ENCODE measurements around the gene FOXF2. TPM values are rescaled to one million over a fixed set of nuclear protein-coding genes. Genes with fewer than 3 reads are reported as not detected.

Gene FOXF2
- total RNA-seq, 3 donors from 2014 or later = 0.08 TPM; not detected in 2

- H3K9me3 Mint-ChIP-seq = no peaks in the 10 kb centered on the region
- ATAC-seq = no peak
- no peak overlapping the region for H3K4me3 Mint-ChIP-seq
- H3K27me3 Mint-ChIP-seq (ENCODE audit: low read depth) = peaks cover 76% of the 10 kb centered on the region
- DNase-seq = no peak
- H3K4me1 Mint-ChIP-seq (ENCODE audit: low read depth) = peaks cover 19% of the 10 kb centered on the region
- H3K36me3 Mint-ChIP-seq (ENCODE audit: insufficient read depth) = no peaks in the 10 kb centered on the region
These were observed 3.7 kb downstream of the FOXF2 start for GRCh38 chr6:1392813-1393640.

DNA sequence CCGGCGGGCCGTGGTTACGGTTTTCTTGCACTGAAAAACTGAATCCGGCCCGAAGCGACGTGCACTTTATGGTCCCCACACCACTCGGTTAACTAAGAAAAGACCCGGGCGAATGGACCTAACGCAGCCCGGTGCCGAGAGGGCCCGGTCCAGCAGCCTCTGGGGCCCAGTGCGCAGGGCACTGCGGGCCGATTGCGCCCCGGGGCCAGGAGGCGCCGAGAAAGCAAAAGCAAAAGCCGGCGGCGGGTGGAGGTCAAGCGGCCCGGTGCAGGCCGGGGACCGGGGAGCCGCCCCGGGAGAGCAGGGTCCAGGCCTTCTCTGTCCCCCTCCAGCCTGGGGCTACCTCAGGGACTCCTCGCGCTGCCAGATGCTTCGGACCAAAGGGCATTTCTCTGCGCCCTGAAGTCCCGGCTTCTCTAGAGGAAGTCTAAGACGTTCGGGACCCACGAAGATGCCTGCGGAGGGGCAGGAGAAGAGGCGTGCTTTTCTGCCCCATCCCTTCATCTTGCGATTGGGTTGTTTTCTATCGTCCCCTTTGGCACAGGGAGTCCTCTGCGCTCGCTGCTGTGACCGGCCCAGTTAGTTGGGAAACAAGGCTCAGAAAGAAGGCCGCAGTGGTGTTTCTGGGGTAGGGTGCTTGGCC lies 4.4 kb downstream of the FOXF2 start:
- ATAC-seq (no peak), DNase-seq (no peak)
- Mint-ChIP-seq H3K36me3 (ENCODE audit: insufficient read depth) (no peaks in the 10 kb centered on the region), H3K4me3 (no peak overlapping the region), H3K4me1 (ENCODE audit: low read depth) (peaks cover 11% of the 10 kb centered on the region), H3K9me3 (no peaks in the 10 kb centered on the region), H3K27me3 (ENCODE audit: low read depth) (peaks cover 73% of the 10 kb centered on the region)

GRCh38 chr6:1394514-1395463 lies 5.4 kb downstream of the FOXF2 start:
- Mint-ChIP-seq H3K27me3 (ENCODE audit: low read depth) (peaks cover 78% of the 10 kb centered on the region), H3K9me3 (no peaks in the 10 kb centered on the region), H3K4me1 (ENCODE audit: low read depth) (peaks cover 9% of the 10 kb centered on the region), H3K4me3 (no peak overlapping the region), H3K36me3 (ENCODE audit: insufficient read depth) (no peaks in the 10 kb centered on the region)
- DNase-seq (no peak), ATAC-seq (no peak)

GRCh38 chr6:1395506-1395905 lies 6.1 kb downstream of the FOXF2 start:
- peaks cover 6% of the 10 kb centered on the region for H3K4me1 Mint-ChIP-seq (ENCODE audit: low read depth)
- DNase-seq (no peak), ATAC-seq (no peak)
- H3K36me3 Mint-ChIP-seq (ENCODE audit: insufficient read depth) = no peaks in the 10 kb centered on the region
- H3K27me3 Mint-ChIP-seq (ENCODE audit: low read depth) = peaks cover 81% of the 10 kb centered on the region
- H3K9me3 Mint-ChIP-seq = no peaks in the 10 kb centered on the region
- no peak overlapping the region for H3K4me3 Mint-ChIP-seq

- ATAC-seq (no peak), DNase-seq (no peak)
- Mint-ChIP-seq H3K4me3 (no peak overlapping the region), H3K9me3 (no peaks in the 10 kb centered on the region), H3K36me3 (ENCODE audit: insufficient read depth) (no peaks in the 10 kb centered on the region), H3K4me1 (ENCODE audit: low read depth) (peaks cover 6% of the 10 kb centered on the region), H3K27me3 (ENCODE audit: low read depth) (peaks cover 80% of the 10 kb centered on the region)
These were observed 6.8 kb downstream of the FOXF2 start for GRCh38 chr6:1395941-1396908.

DNA sequence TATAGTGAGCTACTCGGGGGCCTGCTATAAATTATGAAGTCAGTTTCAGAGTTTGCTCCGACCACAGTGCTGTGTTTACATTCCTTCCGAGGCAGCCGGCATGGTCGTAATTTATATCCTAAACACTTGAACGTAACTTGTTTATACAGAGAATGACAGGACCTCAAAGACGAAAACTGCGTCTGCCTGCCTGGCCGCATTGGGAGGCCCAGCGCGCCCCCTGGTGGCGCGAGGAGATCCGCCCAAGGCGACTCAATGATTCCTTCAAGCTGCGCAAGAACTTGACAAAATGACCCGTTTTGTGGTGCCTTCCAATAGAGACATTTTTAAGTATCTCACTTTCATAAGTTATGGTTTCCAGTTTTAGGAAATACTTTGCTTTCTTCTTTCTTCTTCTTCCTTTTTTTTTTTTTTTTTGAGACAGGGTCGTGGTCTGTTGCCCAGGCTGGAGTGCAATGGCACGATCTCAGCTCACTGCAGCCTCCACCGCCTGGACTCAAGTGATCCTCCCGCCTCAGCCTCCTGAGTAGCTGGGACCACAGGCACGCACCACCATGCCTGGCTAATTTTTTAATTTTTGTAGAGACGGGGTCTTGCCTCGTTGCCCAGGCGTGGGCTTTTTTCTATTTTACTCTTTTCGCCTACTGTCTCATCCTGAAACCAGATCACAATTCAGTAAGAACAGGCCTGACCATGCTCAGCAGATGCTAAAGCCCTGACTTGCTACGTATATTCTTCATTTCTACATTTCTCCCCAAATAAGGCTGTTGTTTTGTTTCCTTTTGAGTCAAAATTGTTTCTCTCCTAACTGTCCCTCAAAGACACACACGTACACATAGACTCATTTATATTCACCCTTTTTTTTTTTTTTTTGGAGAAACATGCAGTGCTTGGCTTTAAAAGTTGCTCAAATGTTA lies 7.8 kb downstream of the FOXF2 start:
- peaks cover 71% of the 10 kb centered on the region for H3K27me3 Mint-ChIP-seq (ENCODE audit: low read depth)
- DNase-seq (peak; percentile 64), ATAC-seq (peak; percentile 67 to 74)
- H3K9me3 Mint-ChIP-seq = no peaks in the 10 kb centered on the region
- H3K4me1 Mint-ChIP-seq (ENCODE audit: low read depth) = peaks cover 4% of the 10 kb centered on the region
- H3K36me3 Mint-ChIP-seq (ENCODE audit: insufficient read depth) = no peaks in the 10 kb centered on the region
- no peak overlapping the region for H3K4me3 Mint-ChIP-seq

- Mint-ChIP-seq H3K4me3 (no peak overlapping the region), H3K27me3 (ENCODE audit: low read depth) (peaks cover 59% of the 10 kb centered on the region), H3K36me3 (ENCODE audit: insufficient read depth) (no peaks in the 10 kb centered on the region), H3K9me3 (no peaks in the 10 kb centered on the region), H3K4me1 (ENCODE audit: low read depth) (peaks cover 4% of the 10 kb centered on the region)
- no peak for ATAC-seq
- DNase-seq = no peak
These were observed 9.9 kb downstream of the FOXF2 start for GRCh38 chr6:1399085-1399780.

GRCh38 chr6:1400126-1400850 lies 10.9 kb downstream of the FOXF2 start:
- Mint-ChIP-seq H3K4me3 (no peak overlapping the region), H3K36me3 (ENCODE audit: insufficient read depth) (no peaks in the 10 kb centered on the region), H3K27me3 (ENCODE audit: low read depth) (peaks cover 48% of the 10 kb centered on the region), H3K9me3 (no peaks in the 10 kb centered on the region), H3K4me1 (ENCODE audit: low read depth) (peaks cover 3% of the 10 kb centered on the region)
- ATAC-seq (no peak), DNase-seq (no peak)

DNA sequence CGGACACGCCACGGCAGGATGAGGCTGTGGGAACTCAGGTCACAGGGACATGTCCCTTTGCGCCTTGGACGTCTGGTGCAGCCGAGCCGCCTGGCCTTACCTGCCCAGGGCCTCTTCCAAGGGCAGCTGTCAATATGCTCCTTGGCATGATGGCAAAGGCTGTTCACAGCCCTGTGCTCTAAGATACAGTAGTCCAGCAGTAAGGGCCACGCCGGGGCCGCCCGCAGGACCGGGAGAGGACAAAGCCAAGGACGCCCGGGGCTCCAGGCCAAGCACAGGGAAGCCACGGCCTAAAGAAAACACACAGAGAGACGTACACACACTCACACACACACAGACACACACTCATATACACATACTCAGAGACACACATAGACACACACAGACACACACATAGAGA lies 13.0 kb downstream of the FOXF2 start:
- H3K27me3 Mint-ChIP-seq (ENCODE audit: low read depth) = peaks cover 28% of the 10 kb centered on the region
- no peaks in the 10 kb centered on the region for H3K4me1 Mint-ChIP-seq (ENCODE audit: low read depth)
- no peak overlapping the region for H3K4me3 Mint-ChIP-seq
- H3K36me3 Mint-ChIP-seq (ENCODE audit: insufficient read depth) = no peaks in the 10 kb centered on the region
- no peaks in the 10 kb centered on the region for H3K9me3 Mint-ChIP-seq
- no peak for ATAC-seq
- no peak for DNase-seq

DNA sequence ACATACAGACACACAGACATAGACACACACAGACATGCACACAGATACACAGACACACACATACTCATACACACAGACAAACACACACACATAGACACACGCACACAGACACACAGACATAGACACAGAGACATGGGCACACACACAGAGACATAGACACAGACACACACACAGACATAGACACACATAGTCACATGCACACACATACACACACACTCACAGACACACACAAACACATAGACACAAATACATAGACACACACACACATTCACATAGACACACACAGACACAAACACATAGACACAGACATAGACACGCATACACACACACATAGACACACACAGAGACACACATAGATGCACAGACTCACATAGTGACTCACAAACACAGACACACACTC lies 13.5 kb downstream of the FOXF2 start:
- ATAC-seq = no peak
- peaks cover 25% of the 10 kb centered on the region for H3K27me3 Mint-ChIP-seq (ENCODE audit: low read depth)
- no peaks in the 10 kb centered on the region for H3K4me1 Mint-ChIP-seq (ENCODE audit: low read depth)
- H3K4me3 Mint-ChIP-seq = no peak overlapping the region
- DNase-seq = no peak
- no peaks in the 10 kb centered on the region for H3K9me3 Mint-ChIP-seq
- H3K36me3 Mint-ChIP-seq (ENCODE audit: insufficient read depth) = no peaks in the 10 kb centered on the region

DNA sequence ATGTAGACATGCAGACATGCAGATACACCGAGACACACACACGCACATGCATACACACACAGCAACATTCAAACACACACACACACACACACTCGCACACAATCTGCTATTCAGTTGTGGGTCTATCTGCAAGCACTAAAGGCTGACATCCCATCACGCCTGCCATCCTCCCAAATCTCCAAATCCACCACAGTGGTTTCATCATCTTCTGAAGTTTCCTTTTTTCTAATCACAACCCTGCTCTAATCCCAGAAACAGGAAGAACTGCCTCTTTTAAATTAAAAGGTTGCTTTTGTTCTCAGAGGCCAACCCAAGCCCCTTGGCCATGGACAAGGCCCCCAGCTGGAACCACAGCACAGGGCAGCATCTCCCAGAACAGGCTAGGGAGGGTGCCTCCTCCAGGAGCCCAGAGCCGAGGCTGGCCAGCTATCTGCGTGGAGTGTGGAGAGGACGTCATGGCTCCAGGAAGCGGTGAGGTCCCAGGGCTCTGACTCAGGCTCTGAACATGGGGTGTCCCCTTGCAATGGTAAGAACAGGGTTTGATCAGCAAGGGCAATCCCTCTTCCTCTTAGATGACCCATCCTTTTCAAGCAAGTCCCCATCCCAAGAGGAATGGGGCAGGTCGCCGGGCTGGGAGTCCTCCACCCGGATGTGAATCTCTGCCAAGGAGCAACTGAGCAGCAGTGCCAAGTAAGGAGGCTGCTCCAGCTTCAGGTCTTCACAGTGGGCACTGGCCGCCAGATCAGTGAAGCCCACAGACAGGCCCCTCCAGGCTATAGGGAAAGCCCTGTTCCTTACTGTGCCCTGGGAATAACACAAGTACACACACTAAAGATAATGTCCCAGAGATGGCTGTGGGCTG lies 14.7 kb downstream of the FOXF2 start:
- H3K9me3 Mint-ChIP-seq = no peaks in the 10 kb centered on the region
- peaks cover 22% of the 10 kb centered on the region for H3K27me3 Mint-ChIP-seq (ENCODE audit: low read depth)
- H3K4me3 Mint-ChIP-seq = no peak overlapping the region
- H3K36me3 Mint-ChIP-seq (ENCODE audit: insufficient read depth) = no peaks in the 10 kb centered on the region
- no peak for DNase-seq
- no peak for ATAC-seq
- no peaks in the 10 kb centered on the region for H3K4me1 Mint-ChIP-seq (ENCODE audit: low read depth)
